Measurements from ENCODE around the gene CDK5. TPM values are rescaled to one million over a fixed set of nuclear protein-coding genes. Genes with fewer than 3 reads are reported as not detected.

The CDK5 gene
- total RNA-seq, 1 experiment from 2014 or later = 23.5 TPM

DNA sequence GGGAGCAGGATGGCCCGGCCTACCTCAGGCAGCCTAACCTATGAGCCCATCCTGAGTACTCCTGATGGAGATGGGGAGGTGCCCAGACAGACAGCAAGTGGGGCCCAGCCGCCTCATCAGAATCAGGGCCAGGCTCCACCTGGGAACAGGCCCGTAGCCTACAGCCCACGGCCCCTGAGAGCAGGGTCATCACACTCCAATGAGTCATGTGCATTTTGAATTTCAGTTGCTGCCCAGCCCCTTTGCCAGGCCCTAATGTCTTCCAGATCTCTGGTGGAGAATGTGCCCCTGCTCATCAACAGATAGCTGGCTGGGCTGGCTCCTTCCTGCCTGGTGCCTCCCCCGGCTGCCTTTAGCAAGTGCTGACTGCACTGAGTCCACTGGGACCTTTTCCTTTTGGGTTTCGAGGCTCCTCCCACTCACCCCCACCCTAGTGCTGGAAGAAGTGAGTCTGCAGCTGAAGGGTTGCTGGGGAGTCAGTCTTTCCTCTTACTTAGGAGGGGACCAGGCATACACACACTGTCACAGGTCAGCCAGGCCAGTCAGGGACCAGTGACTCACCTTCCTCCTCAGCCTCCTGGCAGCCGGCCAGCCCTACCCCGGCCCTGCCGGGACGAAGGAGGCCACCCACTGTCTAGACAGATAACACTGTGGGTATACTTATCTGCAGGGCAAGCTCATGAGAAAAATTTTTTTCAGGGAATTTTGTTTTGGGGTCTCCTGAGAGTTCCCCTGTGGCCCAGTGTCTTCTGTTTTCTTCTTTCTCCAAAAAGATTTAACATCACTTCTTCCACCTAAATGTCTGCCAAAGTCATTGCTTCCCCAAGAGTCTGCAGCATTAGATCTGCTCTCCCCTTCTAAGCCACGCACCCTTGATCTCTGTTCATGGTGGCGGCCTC is 18.5 kb downstream of the CDK5 start:
- intact Hi-C loops (cut with micrococcal nuclease; ENCODE audit: unreplicated experiment) = no loop called here
- Mint-ChIP-seq H3K9me3 (ENCODE audit: low read depth, unreplicated experiment) (no peaks in the 10 kb centered on the region), H3K36me3 (ENCODE audit: insufficient read depth, unreplicated experiment) (peaks cover 33% of the 10 kb centered on the region), H3K27ac (ENCODE audit: unreplicated experiment) (peak overlapping the region; percentile 89), H3K4me3 (ENCODE audit: low read depth, unreplicated experiment) (peak overlapping the region; percentile 35), H3K27me3 (ENCODE audit: unreplicated experiment) (no peaks in the 10 kb centered on the region), H3K4me1 (ENCODE audit: low read depth, unreplicated experiment) (peaks cover 20% of the 10 kb centered on the region)
- peak; percentile 91 for DNase-seq
- TF ChIP-seq, protein P1, sequence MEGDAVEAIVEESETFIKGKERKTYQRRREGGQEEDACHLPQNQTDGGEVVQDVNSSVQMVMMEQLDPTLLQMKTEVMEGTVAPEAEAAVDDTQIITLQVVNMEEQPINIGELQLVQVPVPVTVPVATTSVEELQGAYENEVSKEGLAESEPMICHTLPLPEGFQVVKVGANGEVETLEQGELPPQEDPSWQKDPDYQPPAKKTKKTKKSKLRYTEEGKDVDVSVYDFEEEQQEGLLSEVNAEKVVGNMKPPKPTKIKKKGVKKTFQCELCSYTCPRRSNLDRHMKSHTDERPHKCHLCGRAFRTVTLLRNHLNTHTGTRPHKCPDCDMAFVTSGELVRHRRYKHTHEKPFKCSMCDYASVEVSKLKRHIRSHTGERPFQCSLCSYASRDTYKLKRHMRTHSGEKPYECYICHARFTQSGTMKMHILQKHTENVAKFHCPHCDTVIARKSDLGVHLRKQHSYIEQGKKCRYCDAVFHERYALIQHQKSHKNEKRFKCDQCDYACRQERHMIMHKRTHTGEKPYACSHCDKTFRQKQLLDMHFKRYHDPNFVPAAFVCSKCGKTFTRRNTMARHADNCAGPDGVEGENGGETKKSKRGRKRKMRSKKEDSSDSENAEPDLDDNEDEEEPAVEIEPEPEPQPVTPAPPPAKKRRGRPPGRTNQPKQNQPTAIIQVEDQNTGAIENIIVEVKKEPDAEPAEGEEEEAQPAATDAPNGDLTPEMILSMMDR (IDR thresholded peaks at IDR 0.05; ENCODE audit: unreplicated experiment) = no peak
- CTCF ChIA-PET = interaction anchor here (1.9 kb wide), 1 partner anchor 11 kb away, joined by 6 read pairs; the partner anchor contains the start of gene ABCB8
- no TSS peak for BruUV-seq (replicated peaks)

DNA sequence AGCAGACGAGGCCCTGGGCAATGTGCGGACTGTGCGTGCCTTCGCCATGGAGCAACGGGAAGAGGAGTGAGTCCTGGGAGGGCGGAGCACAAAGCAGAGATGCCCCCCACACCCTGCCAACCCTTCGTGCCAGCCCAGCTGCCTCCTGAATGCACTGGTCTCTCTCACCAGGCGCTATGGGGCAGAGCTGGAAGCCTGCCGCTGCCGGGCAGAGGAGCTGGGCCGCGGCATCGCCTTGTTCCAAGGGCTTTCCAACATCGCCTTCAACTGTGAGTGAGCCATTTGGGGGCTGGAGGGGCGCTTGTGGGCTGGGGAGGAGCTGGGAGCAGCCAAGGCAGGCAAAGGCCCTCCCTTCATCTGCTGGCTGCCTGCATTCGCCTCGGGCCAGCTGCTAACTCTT is 21.8 kb downstream of the CDK5 start:
- Mint-ChIP-seq H3K4me3 (ENCODE audit: low read depth, unreplicated experiment) (no peak overlapping the region), H3K9me3 (ENCODE audit: low read depth, unreplicated experiment) (no peaks in the 10 kb centered on the region), H3K4me1 (ENCODE audit: low read depth, unreplicated experiment) (peaks cover 20% of the 10 kb centered on the region), H3K36me3 (ENCODE audit: insufficient read depth, unreplicated experiment) (peaks cover 20% of the 10 kb centered on the region), H3K27me3 (ENCODE audit: unreplicated experiment) (no peaks in the 10 kb centered on the region), H3K27ac (ENCODE audit: unreplicated experiment) (no peak overlapping the region)
- intact Hi-C loops (cut with micrococcal nuclease; ENCODE audit: unreplicated experiment) = no loop called here
- BruUV-seq (replicated peaks) = no TSS peak
- DNase-seq = no peak
- CTCF ChIA-PET = no interaction called here
- TF ChIP-seq, protein P1 (IDR thresholded peaks at IDR 0.05; ENCODE audit: unreplicated experiment) = no peak

DNA sequence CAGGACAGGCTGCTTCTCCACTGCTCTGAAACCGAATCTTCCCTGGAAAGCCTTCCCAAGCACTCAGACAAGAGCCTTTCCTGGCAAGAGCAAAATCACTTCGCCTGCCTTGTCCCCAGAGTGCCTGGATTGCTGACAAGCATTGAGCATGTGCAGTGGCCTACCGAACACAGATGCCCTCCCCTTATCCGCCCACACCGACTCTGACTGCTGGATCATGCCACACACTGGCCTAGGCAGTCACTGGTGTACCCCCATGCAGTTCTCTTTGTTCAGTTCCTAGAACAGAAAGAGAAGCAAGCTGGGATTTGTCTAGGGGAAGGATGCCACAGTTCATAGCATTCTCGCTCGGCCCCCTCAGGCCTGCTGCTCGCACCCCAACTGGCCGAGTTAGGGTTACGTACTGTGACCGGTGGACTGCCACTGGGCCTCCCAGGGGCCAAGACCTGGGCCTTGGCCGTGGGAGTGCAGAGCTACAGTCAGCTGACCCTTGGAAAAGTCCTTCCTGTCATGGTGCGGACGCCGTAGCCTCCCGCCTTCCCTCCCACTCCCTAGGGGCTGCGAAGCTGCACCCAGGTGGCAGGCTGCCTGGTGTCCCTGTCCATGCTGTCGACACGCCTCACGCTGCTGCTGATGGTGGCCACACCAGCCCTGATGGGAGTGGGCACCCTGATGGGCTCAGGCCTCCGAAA is 22.5 kb downstream of the CDK5 start:
- TF ChIP-seq, protein P1 (IDR thresholded peaks at IDR 0.05; ENCODE audit: unreplicated experiment) = no peak
- Mint-ChIP-seq H3K9me3 (ENCODE audit: low read depth, unreplicated experiment) (no peaks in the 10 kb centered on the region), H3K27ac (ENCODE audit: unreplicated experiment) (no peak overlapping the region), H3K36me3 (ENCODE audit: insufficient read depth, unreplicated experiment) (peaks cover 16% of the 10 kb centered on the region), H3K4me1 (ENCODE audit: low read depth, unreplicated experiment) (peaks cover 17% of the 10 kb centered on the region), H3K27me3 (ENCODE audit: unreplicated experiment) (no peaks in the 10 kb centered on the region), H3K4me3 (ENCODE audit: low read depth, unreplicated experiment) (no peak overlapping the region)
- no TSS peak for BruUV-seq (replicated peaks)
- DNase-seq = no peak
- CTCF ChIA-PET = no interaction called here
- intact Hi-C loops (cut with micrococcal nuclease; ENCODE audit: unreplicated experiment) = no loop called here

DNA sequence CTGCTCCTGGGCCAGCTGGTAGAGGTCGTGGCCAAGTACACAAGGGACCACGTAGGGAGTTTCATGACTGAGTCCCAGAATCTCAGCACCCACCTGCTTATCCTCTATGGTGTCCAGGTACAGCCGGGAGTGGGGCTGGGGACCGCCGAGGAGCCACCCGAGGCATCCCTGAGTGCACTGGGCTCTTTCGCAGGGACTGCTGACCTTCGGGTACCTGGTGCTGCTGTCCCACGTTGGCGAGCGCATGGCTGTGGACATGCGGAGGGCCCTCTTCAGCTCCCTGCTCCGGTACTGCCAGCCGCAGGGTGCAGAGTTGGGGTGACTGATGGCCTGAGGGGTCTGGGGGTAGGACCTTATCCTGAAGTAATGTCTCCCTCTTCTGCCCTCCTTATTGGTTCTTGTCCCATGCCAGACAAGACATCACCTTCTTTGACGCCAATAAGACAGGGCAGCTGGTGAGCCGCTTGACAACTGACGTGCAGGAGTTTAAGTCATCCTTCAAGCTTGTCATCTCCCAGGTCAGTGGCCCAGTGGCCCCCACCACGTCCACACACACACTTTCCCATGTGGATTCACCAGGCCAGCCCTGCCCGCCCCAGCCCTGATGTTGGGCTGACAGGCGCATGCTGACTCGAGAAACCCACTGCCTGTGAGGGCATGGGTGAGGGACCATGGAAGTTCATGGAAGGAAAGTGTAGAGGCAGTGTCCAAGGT is 23.2 kb downstream of the CDK5 start:
- BruUV-seq (replicated peaks) = no TSS peak
- TF ChIP-seq, protein P1 (IDR thresholded peaks at IDR 0.05; ENCODE audit: unreplicated experiment) = no peak
- no peaks in the 10 kb centered on the region for H3K9me3 Mint-ChIP-seq (ENCODE audit: low read depth, unreplicated experiment)
- DNase-seq = no peak
- peaks cover 9% of the 10 kb centered on the region for H3K36me3 Mint-ChIP-seq (ENCODE audit: insufficient read depth, unreplicated experiment)
- intact Hi-C loops (cut with micrococcal nuclease; ENCODE audit: unreplicated experiment) = no loop called here
- CTCF ChIA-PET = no interaction called here
- H3K4me3 Mint-ChIP-seq (ENCODE audit: low read depth, unreplicated experiment) = no peak overlapping the region
- no peak overlapping the region for H3K27ac Mint-ChIP-seq (ENCODE audit: unreplicated experiment)
- no peaks in the 10 kb centered on the region for H3K27me3 Mint-ChIP-seq (ENCODE audit: unreplicated experiment)
- peaks cover 14% of the 10 kb centered on the region for H3K4me1 Mint-ChIP-seq (ENCODE audit: low read depth, unreplicated experiment)

Data from Calu3 (cell line).